Measurements from ENCODE around the gene PHACTR2.

Gene PHACTR2

GRCh38 chr6:143687591-143687990 is 9.8 kb downstream of the PHACTR2 start:
- Histone ChIP-seq H3K27me3 (ENCODE audit: control insufficient read depth in 2 of 2, insufficient read depth in 2 of 2, low read length in 2 of 2) (no peaks in the 10 kb centered on the region), H3K4me3 (ENCODE audit: low read length in 2 of 2) (no peak overlapping the region), H3K4me1 (ENCODE audit: control insufficient read depth in 2 of 2, insufficient read depth in 2 of 2, low read length in 2 of 2) (no peaks in the 10 kb centered on the region), H3K9me3 (ENCODE audit: control insufficient read depth in 2 of 2, low read length in 2 of 2) (peaks cover 0 to 4% of the 10 kb centered on the region in 2 donors), H3K36me3 (ENCODE audit: control insufficient read depth in 2 of 2, insufficient read depth in 2 of 2, low read length in 2 of 2) (no peaks in the 10 kb centered on the region), H3K9ac (ENCODE audit: low read depth in 1 of 2, low read length in 2 of 2) (no peak overlapping the region), H3K27ac (ENCODE audit: low read depth in 2 of 2, low read length in 2 of 2) (no peak overlapping the region)

GRCh38 chr6:143688681-143689080 is 10.9 kb downstream of the PHACTR2 start:
- Histone ChIP-seq H3K27me3 (ENCODE audit: control insufficient read depth in 2 of 2, insufficient read depth in 2 of 2, low read length in 2 of 2) (no peaks in the 10 kb centered on the region), H3K27ac (ENCODE audit: low read depth in 2 of 2, low read length in 2 of 2) (no peak overlapping the region), H3K9ac (ENCODE audit: low read depth in 1 of 2, low read length in 2 of 2) (no peak overlapping the region), H3K9me3 (ENCODE audit: control insufficient read depth in 2 of 2, low read length in 2 of 2) (no peaks in the 10 kb centered on the region), H3K4me3 (ENCODE audit: low read length in 2 of 2) (no peak overlapping the region), H3K36me3 (ENCODE audit: control insufficient read depth in 2 of 2, insufficient read depth in 2 of 2, low read length in 2 of 2) (no peaks in the 10 kb centered on the region), H3K4me1 (ENCODE audit: control insufficient read depth in 2 of 2, insufficient read depth in 2 of 2, low read length in 2 of 2) (no peaks in the 10 kb centered on the region)

DNA sequence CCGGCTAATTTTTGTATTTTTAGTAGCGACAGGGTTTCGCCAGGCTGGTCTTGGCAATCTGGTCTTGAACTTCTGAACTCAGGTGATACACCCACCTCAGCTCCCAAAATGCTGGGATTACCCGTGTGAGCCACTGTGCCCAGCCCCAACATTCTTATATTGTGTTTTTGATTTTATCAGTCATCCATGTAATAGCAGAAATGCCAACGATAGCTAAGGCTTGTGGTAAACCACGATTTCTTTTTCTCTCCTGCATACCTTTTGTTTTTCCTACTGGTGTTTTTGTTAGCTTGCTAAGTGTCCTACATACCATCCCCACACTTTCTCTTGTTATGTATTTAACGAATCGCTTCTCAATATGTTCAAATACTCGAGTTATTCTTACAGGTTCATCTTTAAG is 12.1 kb downstream of the PHACTR2 start:
- Histone ChIP-seq H3K9ac (ENCODE audit: low read depth in 1 of 2, low read length in 2 of 2) (no peak overlapping the region), H3K27ac (ENCODE audit: low read depth in 2 of 2, low read length in 2 of 2) (no peak overlapping the region), H3K4me3 (ENCODE audit: low read length in 2 of 2) (no peak overlapping the region), H3K9me3 (ENCODE audit: control insufficient read depth in 2 of 2, low read length in 2 of 2) (no peaks in the 10 kb centered on the region), H3K27me3 (ENCODE audit: control insufficient read depth in 2 of 2, insufficient read depth in 2 of 2, low read length in 2 of 2) (no peaks in the 10 kb centered on the region), H3K4me1 (ENCODE audit: control insufficient read depth in 2 of 2, insufficient read depth in 2 of 2, low read length in 2 of 2) (no peaks in the 10 kb centered on the region), H3K36me3 (ENCODE audit: control insufficient read depth in 2 of 2, insufficient read depth in 2 of 2, low read length in 2 of 2) (no peaks in the 10 kb centered on the region)

GRCh38 chr6:143691155-143691554 is 13.4 kb downstream of the PHACTR2 start:
- Histone ChIP-seq H3K9me3 (ENCODE audit: control insufficient read depth in 2 of 2, low read length in 2 of 2) (no peaks in the 10 kb centered on the region), H3K4me3 (ENCODE audit: low read length in 2 of 2) (no peak overlapping the region), H3K36me3 (ENCODE audit: control insufficient read depth in 2 of 2, insufficient read depth in 2 of 2, low read length in 2 of 2) (no peaks in the 10 kb centered on the region), H3K27me3 (ENCODE audit: control insufficient read depth in 2 of 2, insufficient read depth in 2 of 2, low read length in 2 of 2) (no peaks in the 10 kb centered on the region), H3K4me1 (ENCODE audit: control insufficient read depth in 2 of 2, insufficient read depth in 2 of 2, low read length in 2 of 2) (peaks cover 0 to 4% of the 10 kb centered on the region in 2 donors), H3K9ac (ENCODE audit: low read depth in 1 of 2, low read length in 2 of 2) (no peak overlapping the region), H3K27ac (ENCODE audit: low read depth in 2 of 2, low read length in 2 of 2) (no peak overlapping the region)

DNA sequence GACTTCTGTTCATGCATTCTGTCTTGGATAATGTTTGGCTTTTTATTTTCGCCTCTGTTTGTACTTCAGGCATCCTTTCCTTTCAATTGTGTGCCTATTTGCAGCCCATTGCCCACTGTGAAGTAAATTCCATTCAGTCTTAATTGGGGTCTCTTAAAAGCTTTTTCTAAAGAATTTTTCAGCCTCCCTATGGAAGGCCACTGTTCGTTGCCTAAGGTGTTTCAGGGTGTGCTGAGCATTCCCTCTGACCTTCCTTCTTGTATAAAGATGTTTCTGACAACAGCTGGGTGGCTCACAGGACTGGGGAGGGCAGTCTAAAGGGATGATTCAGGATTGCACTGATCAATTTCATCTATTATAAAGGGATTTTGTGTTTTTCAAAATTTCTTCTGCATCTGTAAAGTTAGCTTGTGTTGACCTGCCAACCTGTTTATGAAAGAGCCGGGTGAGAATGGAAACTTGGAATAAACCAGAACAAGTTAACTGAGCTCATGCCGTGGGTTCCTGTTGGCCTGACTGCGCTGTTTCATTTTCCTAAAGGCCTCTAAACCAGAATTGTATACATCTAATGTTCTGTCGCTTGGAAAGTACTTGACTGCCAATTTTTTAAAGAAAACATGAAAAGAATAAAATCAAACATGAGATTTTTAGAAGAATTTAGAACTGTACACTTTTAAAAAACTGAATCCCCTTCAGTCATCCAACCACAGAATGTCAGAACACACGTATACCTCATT is 14.3 kb downstream of the PHACTR2 start:
- no peaks in the 10 kb centered on the region for H3K27me3 ChIP-seq (ENCODE audit: control insufficient read depth in 2 of 2, insufficient read depth in 2 of 2, low read length in 2 of 2)
- peak overlapping the region in 1 of 2 donors; percentile 11 for H3K27ac ChIP-seq (ENCODE audit: low read depth in 2 of 2, low read length in 2 of 2)
- H3K4me3 ChIP-seq (ENCODE audit: low read length in 2 of 2): no peak overlapping the region
- no peak overlapping the region for H3K9ac ChIP-seq (ENCODE audit: low read depth in 1 of 2, low read length in 2 of 2)
- peaks cover 0 to 4% of the 10 kb centered on the region in 2 donors for H3K4me1 ChIP-seq (ENCODE audit: control insufficient read depth in 2 of 2, insufficient read depth in 2 of 2, low read length in 2 of 2)
- H3K36me3 ChIP-seq (ENCODE audit: control insufficient read depth in 2 of 2, insufficient read depth in 2 of 2, low read length in 2 of 2): no peaks in the 10 kb centered on the region
- H3K9me3 ChIP-seq (ENCODE audit: control insufficient read depth in 2 of 2, low read length in 2 of 2): no peaks in the 10 kb centered on the region

DNA sequence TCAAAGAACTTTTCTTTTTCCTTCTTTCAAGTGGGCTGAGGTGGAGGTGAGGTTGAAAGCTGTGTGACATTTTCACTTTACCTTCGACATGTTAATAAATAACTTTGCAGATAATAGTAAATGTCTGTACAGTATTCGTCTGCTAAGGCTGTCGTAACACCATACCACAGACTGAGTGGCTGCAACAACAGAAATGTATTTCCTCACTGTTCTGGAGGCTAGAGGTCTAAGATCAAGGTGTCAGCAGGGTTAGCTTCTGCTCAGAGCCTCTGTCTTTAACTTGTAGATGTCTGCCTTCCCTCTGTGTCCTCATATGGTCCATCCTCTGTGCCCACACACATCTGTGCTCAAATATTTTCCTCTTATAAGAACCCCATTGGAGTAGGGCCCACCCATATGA is 14.9 kb downstream of the PHACTR2 start:
- Histone ChIP-seq H3K9me3 (ENCODE audit: control insufficient read depth in 2 of 2, low read length in 2 of 2) (no peaks in the 10 kb centered on the region), H3K36me3 (ENCODE audit: control insufficient read depth in 2 of 2, insufficient read depth in 2 of 2, low read length in 2 of 2) (no peaks in the 10 kb centered on the region), H3K27me3 (ENCODE audit: control insufficient read depth in 2 of 2, insufficient read depth in 2 of 2, low read length in 2 of 2) (no peaks in the 10 kb centered on the region), H3K4me3 (ENCODE audit: low read length in 2 of 2) (no peak overlapping the region), H3K4me1 (ENCODE audit: control insufficient read depth in 2 of 2, insufficient read depth in 2 of 2, low read length in 2 of 2) (peaks cover 0 to 4% of the 10 kb centered on the region in 2 donors), H3K9ac (ENCODE audit: low read depth in 1 of 2, low read length in 2 of 2) (no peak overlapping the region), H3K27ac (ENCODE audit: low read depth in 2 of 2, low read length in 2 of 2) (peak overlapping the region in 1 of 2 donors; percentile 11)

GRCh38 chr6:143694013-143694412 is 16.2 kb downstream of the PHACTR2 start:
- Histone ChIP-seq H3K4me1 (ENCODE audit: control insufficient read depth in 2 of 2, insufficient read depth in 2 of 2, low read length in 2 of 2) (peaks cover 0 to 4% of the 10 kb centered on the region in 2 donors), H3K27ac (ENCODE audit: low read depth in 2 of 2, low read length in 2 of 2) (no peak overlapping the region)

GRCh38 chr6:143694560-143694959 is 16.8 kb downstream of the PHACTR2 start:
- Histone ChIP-seq H3K27me3 (ENCODE audit: control insufficient read depth in 2 of 2, insufficient read depth in 2 of 2, low read length in 2 of 2) (no peaks in the 10 kb centered on the region), H3K36me3 (ENCODE audit: control insufficient read depth in 2 of 2, insufficient read depth in 2 of 2, low read length in 2 of 2) (no peaks in the 10 kb centered on the region), H3K9me3 (ENCODE audit: control insufficient read depth in 2 of 2, low read length in 2 of 2) (no peaks in the 10 kb centered on the region), H3K9ac (ENCODE audit: low read depth in 1 of 2, low read length in 2 of 2) (no peak overlapping the region), H3K4me1 (ENCODE audit: control insufficient read depth in 2 of 2, insufficient read depth in 2 of 2, low read length in 2 of 2) (peaks cover 0 to 4% of the 10 kb centered on the region in 2 donors), H3K27ac (ENCODE audit: low read depth in 2 of 2, low read length in 2 of 2) (no peak overlapping the region), H3K4me3 (ENCODE audit: low read length in 2 of 2) (no peak overlapping the region)

More at GRCh38 chr6:143694013-143694412, 16.2 kb downstream of the PHACTR2 start:
- H3K36me3 ChIP-seq (ENCODE audit: control insufficient read depth in 2 of 2, insufficient read depth in 2 of 2, low read length in 2 of 2): no peaks in the 10 kb centered on the region
- H3K9ac ChIP-seq (ENCODE audit: low read depth in 1 of 2, low read length in 2 of 2): no peak overlapping the region
- no peaks in the 10 kb centered on the region for H3K27me3 ChIP-seq (ENCODE audit: control insufficient read depth in 2 of 2, insufficient read depth in 2 of 2, low read length in 2 of 2)
- no peaks in the 10 kb centered on the region for H3K9me3 ChIP-seq (ENCODE audit: control insufficient read depth in 2 of 2, low read length in 2 of 2)
- H3K4me3 ChIP-seq (ENCODE audit: low read length in 2 of 2): no peak overlapping the region

DNA sequence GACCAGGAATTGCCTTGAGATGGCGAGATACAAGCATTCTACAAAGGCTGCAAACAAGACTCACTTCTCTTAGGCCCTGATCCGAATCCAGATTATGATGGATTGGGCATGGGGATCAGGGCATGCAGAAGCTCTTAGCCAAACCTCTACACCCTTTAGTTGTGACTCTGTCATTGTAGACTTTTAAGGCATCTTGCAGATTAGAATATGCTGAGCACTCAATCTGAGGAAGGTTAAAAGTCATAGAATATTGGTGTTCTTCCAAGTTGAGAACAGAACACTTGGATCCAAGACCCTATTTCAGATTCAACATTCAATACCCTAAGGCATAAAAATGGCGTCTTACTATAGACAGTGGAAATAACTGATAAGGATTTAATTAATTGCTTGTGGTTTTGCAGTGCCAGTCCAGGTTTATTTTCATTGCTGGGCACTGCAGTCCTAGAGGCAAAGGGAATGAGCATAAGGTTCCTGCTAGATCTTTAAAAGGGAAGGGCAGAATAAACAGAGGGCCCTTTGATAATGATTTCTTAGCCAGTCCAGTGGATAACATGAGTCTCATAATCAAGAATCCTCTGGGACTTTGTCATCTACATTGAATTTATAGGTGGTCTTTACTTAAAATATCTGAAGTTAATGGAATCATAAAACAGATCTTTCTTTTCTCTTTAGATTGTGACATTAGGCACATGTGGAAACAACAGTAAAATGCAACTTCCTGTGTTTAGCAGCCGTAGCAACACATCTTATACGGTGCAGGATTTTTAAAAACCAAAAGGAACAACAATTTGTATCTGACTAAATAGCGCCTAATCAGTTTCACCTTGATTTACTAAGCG is 17.6 kb downstream of the PHACTR2 start:
- Histone ChIP-seq H3K27me3 (ENCODE audit: control insufficient read depth in 2 of 2, insufficient read depth in 2 of 2, low read length in 2 of 2) (no peaks in the 10 kb centered on the region), H3K27ac (ENCODE audit: low read depth in 2 of 2, low read length in 2 of 2) (no peak overlapping the region), H3K36me3 (ENCODE audit: control insufficient read depth in 2 of 2, insufficient read depth in 2 of 2, low read length in 2 of 2) (no peaks in the 10 kb centered on the region), H3K4me1 (ENCODE audit: control insufficient read depth in 2 of 2, insufficient read depth in 2 of 2, low read length in 2 of 2) (peaks cover 0 to 4% of the 10 kb centered on the region in 2 donors), H3K9ac (ENCODE audit: low read depth in 1 of 2, low read length in 2 of 2) (no peak overlapping the region), H3K4me3 (ENCODE audit: low read length in 2 of 2) (no peak overlapping the region), H3K9me3 (ENCODE audit: control insufficient read depth in 2 of 2, low read length in 2 of 2) (no peaks in the 10 kb centered on the region)

GRCh38 chr6:143695969-143696663 is 18.4 kb downstream of the PHACTR2 start:
- H3K27ac ChIP-seq (ENCODE audit: low read depth in 2 of 2, low read length in 2 of 2): no peak overlapping the region
- no peaks in the 10 kb centered on the region for H3K9me3 ChIP-seq (ENCODE audit: control insufficient read depth in 2 of 2, low read length in 2 of 2)
- peaks cover 0 to 4% of the 10 kb centered on the region in 2 donors for H3K4me1 ChIP-seq (ENCODE audit: control insufficient read depth in 2 of 2, insufficient read depth in 2 of 2, low read length in 2 of 2)
- H3K27me3 ChIP-seq (ENCODE audit: control insufficient read depth in 2 of 2, insufficient read depth in 2 of 2, low read length in 2 of 2): no peaks in the 10 kb centered on the region
- no peaks in the 10 kb centered on the region for H3K36me3 ChIP-seq (ENCODE audit: control insufficient read depth in 2 of 2, insufficient read depth in 2 of 2, low read length in 2 of 2)
- H3K9ac ChIP-seq (ENCODE audit: low read depth in 1 of 2, low read length in 2 of 2): no peak overlapping the region
- no peak overlapping the region for H3K4me3 ChIP-seq (ENCODE audit: low read length in 2 of 2)
